HG02798 (cell line): ENCODE results near the gene KNDC1.
"Not testable (repeated sequence)": the region's sequence is repeated elsewhere in the genome, so short reads cannot be mapped to it uniquely, and the experiment has no call there.

Experiments
- ATAC-seq: cut with Tn5 transposase; IDR thresholded peaks from one replicate; pipeline ENCODE4 v1.9.1; 2021; ENCODE audit warnings: mild to moderate bottlenecking; ENCODE audit not compliant: unreplicated experiment, poor library complexity

KNDC1 gene

DNA sequence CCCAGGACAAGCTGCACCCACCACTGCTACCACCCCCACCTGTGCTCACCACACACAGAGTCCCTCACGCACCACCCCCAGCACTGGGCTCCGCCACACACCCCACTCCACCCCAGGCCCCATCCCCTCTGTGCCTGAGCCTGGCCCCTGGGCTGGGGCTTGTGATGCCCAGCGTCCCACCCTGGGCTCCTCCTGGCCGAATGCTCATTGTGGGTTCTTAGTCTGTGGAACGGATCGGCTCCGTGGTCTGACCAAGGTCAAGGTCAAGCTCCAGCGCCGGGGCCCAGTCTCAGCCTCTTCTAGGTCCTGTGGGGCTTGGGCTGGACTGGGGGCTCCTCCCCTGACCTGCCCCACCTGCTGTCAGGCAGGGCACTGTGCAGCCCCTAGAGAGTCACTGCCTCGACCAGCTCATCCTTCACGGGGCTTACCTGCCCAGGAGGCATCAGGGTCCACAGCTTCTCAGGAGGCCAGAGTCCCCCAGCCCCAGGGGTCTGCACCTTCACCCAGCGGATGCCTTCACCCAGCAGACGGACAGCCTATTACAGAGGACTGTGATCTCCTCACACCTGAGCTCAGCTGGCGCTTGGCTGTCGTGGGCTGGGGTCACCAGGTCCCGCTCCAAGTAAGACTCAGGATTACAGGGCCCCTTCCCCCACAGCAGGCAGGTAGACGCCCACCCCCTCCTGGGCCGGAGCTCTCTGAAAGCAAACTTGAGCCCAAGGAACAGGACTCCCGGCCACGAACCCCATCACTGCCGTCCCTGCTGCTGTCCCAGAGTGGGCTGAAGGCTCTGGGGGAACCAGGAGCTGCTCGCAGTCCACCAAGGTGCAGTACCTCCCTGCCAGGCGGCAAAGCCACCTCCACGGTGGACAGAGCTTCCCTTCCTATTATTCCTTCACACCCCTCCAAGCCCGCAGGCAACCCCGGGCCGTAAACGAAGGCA lies 54.7 kb downstream of the KNDC1 start:
- no peak for ATAC-seq

DNA sequence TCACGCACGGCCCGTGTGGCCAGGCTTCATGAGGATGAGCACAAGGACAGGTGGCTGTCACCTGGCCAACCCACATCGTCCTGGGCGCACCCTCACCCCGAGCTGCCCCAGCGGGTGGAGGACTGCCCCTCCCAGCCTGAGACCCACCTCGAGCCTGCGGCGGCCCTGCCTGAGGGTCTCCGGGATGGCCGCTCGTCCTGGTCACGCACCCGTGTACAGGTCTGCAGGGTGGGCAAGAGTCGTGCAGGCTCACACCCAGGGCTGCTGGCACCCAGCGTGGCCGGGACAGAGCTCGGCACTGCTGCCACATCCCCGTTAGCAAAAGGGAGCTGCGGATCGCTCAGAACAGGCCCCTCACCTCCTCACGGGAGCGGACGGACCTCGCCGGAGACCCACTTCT lies 55.6 kb downstream of the KNDC1 start:
- no peak for ATAC-seq

DNA sequence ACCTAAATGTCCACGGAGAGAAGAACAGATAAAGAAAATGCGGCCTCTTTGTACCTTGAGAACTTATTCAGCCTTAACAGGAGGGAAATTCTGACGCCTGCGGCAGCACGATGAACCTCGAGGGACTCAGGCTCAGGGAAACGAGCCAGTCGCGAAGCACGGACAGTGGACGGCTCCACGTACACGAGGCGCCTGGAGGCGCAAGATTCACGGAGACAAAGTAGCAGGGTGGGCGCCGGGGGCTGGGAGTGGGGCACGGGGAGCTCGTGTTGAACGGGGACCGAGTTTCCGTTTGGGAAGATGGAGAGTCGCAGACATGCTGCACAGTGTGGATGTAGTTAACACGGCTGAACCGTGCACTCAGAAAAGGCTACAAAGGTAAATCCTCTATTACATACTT lies 56.8 kb downstream of the KNDC1 start:
- ATAC-seq, result no peak

DNA sequence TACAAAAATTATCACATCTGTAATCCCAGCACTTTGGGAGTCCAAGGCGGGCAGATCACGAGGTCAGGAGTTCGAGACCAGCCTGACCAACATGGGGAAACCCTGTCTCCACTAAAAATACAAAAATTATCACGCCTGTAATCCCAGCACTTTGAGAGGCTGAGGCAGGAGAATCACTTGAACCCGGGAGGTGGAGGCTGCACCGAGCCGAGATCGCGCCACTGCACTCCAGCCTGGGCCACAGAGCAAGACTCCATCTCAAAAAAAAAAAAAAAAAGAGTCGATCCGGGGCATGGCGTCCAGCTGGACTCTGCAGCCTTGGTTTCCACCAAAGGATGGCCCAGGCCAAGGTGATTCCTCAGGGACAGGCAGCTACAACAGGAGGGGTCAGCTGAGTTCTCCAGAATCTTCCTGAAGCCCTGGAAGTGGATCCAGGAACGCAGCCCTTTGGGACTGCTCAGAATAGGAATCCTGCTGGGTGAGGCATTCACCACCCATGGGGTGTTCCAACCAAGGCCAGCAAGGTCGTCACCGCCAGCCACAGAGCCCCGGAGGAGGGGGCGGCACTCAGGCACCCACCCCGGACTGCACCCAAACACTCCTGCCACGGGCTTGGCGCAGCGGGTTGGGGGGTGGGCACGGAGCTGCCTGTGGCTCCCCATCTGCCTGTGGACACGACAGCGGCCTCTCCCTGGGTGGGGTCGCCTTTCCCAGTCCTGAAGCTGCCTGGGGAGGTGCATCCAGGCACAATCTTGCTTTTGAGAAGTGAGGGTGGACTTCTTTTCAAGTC lies 58.0 kb downstream of the KNDC1 start:
- no peak for ATAC-seq

DNA sequence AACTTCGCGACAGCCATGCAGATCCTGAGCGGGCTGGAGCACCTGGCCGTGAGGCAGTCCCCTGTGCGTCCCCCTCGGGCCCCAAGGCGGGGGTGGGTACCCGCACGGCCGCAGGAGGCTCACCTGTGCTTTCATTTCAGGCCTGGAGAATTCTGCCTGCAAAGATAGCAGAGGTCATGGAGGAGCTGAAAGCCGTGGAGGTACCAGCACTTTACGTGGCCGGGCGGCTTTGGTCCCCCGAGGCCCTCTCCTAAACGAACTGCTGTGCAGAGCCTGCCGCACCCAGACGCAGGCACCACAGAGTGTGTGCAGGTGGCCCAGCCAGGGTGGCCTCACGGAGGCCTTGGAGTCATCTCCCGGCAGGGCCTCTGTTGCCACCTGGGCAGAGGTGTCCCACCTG lies 58.9 kb downstream of the KNDC1 start:
- ATAC-seq, result no peak

DNA sequence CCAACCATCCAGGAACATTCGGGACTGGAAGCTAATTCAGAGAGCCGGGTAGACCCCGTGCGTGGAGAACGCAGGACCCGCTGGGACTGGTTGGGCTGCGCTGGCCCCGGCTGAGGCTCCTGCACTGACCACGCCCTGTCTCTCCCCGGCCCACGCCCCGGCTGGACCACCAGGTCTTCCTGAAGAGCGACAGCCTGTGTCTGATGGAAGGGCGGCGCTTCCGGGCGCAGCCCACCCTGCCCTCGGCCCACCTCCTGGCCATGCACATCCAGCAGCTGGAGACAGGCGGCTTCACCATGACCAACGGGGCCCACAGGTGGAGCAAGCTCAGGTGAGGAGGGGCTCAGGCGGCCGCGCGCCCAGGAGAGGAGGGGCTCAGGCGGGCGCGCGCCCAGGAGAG lies 59.8 kb downstream of the KNDC1 start:
- no peak for ATAC-seq

DNA sequence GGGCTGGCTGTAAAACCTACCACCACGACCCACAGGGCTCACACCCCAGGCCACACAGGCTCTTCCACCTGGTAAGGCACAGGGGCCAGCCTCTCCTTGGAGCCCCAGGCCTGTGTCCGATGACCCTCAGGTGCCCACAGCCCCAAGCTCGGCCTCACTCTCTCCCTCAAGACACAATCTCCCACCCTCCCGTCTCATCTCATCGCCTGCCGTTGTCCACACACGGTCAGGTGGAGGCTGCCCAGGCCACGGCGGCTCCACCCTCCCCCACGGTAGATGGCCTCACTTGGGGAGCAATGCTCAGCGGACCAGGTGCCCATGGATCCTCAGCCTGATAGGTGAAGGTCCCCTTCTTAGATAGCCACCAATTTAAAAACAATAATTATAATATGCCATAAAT lies 61.3 kb downstream of the KNDC1 start:
- ATAC-seq, result no peak

DNA sequence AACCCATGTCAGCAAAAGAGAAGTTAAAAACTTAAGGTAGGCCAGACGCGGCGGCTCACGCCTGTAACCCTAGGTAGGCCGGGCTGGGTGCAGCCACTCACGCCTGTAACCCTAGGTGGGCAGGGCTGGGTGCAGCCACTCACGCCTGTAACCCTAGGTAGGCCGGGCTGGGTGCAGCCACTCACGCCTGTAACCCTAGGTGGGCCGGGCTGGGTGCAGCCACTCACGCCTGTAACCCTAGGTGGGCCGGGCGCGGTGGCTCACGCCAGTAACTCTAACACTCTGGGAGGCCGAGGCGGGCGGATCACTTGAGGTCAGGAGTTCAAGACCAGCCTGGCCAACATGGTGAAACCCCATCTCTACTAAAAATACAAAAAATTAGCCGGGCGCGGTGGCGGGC lies 61.7 kb downstream of the KNDC1 start:
- not testable (repeated sequence) for ATAC-seq

DNA sequence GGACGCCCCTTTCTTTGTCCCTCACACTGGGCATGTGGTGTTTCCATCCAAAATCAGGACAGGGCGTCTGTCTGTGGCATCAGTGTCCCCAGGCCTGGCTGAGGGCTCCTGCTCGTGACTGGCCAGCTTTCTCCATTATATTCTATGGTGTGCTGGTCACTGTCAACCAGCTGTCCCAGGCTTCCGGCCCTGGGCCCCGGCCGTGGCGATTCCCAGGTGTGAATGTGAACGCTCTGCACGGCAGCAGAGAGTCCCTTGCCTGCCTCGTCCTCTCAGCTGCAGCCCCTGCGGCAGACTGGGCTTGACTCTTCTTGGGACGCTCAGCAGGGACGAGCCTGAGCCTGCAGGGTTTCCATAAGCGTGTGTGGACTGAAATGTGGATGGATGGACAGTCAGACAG lies 64.1 kb downstream of the KNDC1 start:
- ATAC-seq, result no peak

DNA sequence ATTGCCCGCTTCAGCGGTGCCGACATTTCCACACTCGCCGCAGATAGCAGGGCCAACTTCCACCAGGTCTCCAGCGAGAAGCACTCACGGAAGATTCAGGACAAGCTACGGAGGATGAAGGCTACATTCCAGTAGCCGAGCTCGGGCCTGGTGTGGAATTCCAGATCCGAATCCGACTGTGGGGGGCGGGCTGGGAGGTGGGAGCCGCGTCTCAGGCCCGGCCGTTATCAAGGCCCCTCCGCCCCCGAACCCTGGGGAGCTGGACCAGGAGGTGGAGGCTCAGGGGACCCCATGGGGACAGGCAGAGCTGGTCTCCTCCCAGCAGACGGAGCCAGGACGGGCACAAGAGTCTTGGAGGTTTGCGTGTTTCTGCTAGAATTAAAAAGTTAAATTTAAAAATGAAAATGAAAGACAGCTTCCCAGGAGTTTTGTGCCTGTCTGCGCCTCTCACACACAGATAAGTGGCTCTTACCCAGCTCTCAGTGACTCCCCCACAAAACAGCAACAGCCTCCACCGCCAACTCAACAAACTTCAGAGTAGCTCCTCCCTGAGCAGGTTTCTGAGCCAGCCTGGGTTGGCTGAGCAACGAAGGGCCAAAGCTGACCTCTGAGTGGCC lies 64.8 kb downstream of the KNDC1 start:
- ATAC-seq, result no peak

DNA sequence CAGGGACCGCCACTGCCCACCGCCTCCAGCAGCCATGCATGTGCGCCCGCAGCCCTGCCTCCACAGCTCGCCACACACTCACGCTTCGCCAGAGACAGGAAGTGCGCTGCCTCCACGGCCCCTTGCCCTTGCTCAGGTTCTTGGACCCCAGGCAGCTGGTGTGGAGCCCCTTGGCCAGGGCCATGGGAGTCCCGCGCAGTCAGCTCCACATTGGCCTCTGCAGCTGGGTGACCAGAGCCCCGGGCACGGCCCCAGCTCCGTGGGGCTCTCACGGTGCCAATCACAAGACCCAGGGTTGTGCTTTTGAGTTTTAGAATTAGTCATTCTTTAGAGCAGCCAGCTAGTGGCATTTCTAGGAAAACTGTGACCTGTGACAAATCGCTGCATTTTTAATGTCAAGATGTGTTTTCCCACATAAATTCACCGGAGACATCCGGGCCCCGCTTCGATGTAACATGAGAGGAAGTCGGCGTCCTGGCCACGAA lies 65.7 kb downstream of the KNDC1 start:
- ATAC-seq, result no peak

DNA sequence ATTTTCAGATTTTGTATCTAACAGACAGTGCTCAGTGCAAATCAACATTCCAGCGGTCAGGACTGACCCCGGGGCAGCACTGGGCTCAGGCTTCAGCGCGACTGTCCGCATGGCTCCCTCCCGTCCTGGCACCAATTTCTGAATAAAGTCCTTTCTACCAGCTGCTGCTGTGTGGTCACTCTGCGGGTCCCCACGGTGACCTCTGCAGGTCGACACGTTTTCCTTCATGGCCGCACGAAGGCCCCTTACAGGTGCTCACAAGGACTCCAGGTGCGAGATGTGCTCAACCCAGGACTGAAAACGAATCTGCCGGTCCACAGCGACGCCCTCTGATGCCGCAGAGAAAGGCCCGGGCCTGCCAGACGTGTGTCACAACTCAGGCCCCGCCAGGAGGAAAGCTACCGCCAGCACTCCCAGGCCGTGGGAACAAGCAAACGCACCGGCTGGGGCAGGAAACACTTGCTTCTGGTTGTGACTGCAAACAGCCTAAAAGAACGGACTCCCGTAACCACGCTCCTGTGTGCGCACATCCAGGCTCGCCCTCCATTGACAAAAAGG lies 66.3 kb downstream of the KNDC1 start:
- ATAC-seq, result no peak

DNA sequence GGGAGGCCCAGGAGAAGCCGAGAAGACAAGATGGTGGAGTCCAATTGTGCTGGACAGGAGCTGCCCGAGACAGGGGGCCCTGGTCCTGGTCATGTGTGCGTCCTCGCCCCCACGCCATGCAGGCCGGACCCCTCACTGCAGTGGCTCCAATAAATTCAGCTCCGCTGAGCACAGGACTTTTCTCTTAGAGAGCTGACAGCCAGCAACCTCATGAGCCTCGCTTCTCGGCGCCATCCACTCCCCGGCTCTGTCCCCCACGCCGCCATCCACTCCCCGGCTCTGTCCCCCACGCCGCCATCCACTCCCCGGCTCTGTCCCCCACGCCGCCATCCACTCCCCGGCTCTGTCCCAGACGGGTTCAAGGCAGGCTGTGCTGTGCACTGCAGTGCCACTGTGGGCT lies 67.2 kb downstream of the KNDC1 start:
- no peak for ATAC-seq

DNA sequence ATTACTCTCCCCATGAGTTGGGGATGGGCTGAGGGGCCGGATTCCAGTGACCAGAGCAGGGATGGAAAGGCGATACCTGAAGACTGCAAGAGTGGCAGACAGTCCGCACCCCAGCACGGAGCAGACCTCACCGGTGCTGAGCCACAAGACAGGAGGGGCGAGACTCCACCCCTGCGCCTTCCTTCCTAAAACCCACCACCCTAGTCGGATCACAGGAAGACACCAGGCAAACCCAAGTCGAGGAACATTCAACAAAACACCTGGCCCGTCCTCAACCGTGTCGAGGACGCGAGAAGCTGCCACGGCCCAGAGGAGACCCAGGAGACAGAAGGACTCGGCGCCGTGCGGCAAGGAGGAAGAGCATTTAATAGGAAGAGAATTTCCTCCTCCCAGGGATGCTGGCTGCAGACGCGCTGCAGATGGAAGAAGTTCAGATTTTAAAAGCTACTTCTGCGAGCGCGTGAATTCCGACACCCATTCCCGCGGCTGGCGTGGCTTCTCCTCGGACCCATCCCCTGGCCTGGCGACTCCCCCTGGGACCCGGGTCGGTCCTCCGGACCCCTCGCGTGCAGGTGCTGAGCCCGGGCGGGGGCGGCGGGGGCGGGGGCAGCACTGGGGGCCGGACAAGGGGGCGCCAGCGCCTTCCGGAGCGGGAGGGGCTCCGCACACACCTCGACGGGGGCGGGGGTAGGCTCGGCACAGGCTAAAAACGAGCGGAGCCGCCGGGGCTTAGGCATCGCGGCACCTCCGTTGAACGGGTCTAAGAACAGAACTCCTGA lies 69.4 kb downstream of the KNDC1 start:
- ATAC-seq, result no peak

DNA sequence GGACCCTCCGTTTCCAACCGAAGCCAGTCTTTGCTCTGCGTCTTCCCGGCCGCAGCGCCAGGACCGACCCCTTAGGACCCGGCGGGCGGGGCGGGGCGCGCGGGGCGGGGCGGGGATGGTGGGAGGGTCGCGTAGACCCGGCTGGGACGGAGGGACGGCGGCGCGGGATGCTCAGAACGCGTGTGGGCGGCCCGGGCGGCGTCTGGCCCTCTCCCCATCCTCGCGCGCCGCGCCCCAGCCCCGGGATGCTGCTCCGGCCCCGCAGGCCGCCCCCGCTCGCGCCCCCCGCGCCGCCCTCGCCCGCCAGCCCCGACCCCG lies 70.0 kb downstream of the KNDC1 start, which contains the start of gene UTF1:
Gene UTF1 (plus strand): TSS at position 174 of the 318 bp plus-strand sequence. CDS start 72 bp downstream, at position 246.
- ATAC-seq, result no peak

DNA sequence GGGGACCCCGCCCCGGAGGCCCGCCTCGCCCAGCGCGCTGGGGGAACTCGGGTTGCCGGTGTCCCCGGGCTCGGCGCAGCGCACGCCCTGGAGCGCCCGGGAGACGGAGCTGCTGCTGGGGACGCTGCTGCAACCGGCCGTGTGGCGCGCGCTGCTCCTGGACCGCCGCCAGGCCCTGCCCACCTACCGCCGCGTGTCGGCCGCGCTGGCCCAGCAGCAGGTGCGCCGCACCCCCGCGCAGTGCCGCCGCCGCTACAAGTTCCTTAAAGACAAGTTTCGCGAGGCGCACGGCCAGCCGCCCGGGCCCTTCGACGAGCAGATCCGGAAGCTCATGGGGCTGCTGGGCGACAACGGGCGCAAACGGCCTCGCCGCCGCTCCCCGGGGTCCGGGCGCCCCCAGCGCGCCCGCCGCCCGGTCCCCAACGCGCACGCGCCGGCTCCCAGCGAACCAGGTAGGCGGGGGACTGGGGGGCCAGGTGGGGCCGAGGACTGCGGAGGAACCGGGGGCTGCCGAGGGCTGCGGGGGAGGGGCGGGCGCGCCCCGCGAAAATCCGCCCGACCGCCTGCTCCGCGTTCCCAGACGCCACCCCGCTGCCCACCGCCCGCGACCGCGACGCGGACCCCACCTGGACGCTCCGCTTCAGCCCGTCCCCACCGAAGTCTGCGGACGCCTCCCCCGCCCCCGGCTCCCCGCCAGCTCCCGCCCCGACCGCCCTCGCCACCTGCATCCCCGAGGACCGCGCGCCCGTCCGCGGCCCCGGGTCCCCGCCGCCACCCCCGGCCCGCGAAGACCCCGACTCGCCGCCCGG lies 70.6 kb downstream of the KNDC1 start:
- ATAC-seq, result no peak

DNA sequence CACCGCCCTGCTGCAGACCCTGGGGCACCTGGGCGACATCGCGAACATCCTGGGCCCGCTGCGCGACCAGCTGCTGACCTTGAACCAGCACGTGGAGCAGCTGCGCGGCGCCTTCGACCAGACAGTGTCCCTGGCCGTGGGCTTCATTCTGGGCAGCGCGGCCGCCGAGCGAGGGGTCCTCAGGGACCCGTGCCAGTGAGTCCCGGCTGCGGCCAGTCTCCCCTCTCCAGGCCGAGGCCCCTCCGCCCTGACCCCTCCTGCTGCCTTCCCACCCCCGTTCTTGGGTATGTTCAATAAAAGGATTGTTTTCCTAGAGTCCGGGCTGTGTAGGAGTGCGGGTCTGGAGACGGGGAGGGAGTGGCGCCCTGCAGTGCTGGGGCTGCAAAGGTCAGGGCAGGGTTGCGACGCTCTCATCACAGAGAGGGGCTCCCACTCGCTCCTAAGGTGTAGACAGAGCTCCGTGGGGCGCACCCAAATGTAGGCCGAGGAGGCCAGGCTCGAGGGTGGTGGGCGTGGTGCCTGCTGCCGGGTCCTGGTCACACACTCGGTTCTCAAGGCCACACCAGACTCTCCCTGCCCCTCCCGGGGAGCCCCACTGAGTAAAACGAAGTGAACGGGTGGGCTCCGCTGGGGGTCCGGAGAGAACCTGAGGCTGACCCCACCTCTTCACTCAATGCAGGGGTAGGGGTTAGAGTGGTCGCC lies 71.4 kb downstream of the KNDC1 start:
- no peak for ATAC-seq

DNA sequence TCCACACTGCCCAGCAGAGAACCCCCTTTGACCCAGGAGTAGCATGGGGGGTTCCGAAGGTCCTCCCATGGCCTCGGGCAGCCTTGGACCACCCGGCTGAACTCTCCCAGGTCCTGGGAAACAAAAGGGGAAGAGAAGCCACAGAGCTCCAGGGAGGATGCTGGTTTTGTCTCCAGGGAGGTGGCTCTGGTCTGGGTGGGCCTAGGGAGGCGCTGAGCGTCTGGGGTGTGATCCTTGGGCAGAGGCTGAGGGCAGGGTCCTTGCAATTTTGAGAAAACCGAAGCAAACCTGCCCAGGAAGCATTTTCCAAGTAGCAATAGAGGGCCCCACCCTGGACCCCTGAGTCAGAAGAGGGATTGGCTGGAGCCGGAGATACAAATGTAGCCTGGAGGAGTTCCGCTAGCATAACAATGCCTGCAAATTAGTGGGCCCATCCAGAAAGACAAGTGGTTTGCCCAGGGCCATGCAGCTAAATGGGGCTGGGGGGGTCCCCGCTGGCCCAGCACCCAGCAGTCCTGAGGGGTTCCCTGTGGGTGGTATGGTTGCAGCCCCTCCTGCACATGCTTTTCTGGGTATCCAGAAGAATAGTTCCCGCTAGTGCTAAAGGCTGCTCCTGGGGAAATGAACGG lies 72.0 kb downstream of the KNDC1 start:
- ATAC-seq, result no peak
